Epithelial cell of proximal tubule (primary cell): ENCODE data around the gene DENND5A. TPM values are rescaled to one million over a fixed set of nuclear protein-coding genes. Genes with fewer than 3 reads are reported as not detected.

Experiments used
- DNase-seq: peaks from one replicate; pipeline ENCODE4 v3.0.0-alpha.2; 2011; ENCODE audit warnings: low read depth
- H3K4me3 ChIP-seq: 2 replicates; pipeline ENCODE4 v1.5.1; 2011; ENCODE audit warnings: low read depth, mild to moderate bottlenecking, low read length
- CTCF ChIP-seq: conservative IDR thresholded peaks from 2 replicates; pipeline ENCODE4 v1.5.1; 2012; ENCODE audit warnings: low read depth, mild to moderate bottlenecking, low read length
- total RNA-seq: library from RNA; depleted of rRNA; stranded (reverse); fragments of >200 nt; gene quantifications from 2 replicates; pipeline ENCODE4 v1.2.3, GENCODE V29; 2015

Gene DENND5A
- total RNA-seq, 1 donor from 2014 or later = 75.0 TPM

GRCh38 chr11:9092072-9092471 is 173.1 kb downstream of the DENND5A start:
- TF ChIP-seq CTCF = no peak
- H3K4me3 ChIP-seq = no peak overlapping the region
- no peak for DNase-seq

GRCh38 chr11:9091044-9091922 is 173.9 kb downstream of the DENND5A start, which contains the start of gene SCUBE2:
Gene SCUBE2, minus strand, starts transcription at chr11:9091599. Its CDS starts 71 bp downstream, at chr11:9091528.
- no peak for TF ChIP-seq CTCF
- H3K4me3 ChIP-seq = peak within 1 kb of the TSS; percentile 39
- DNase-seq = no peak

GRCh38 chr11:9090488-9091043 is 174.6 kb downstream of the DENND5A start:
- no peak for TF ChIP-seq CTCF
- DNase-seq = no peak
- H3K4me3 ChIP-seq = peak overlapping the region; percentile 39

GRCh38 chr11:9089636-9090035 is 175.5 kb downstream of the DENND5A start:
- DNase-seq = no peak
- no peak for TF ChIP-seq CTCF
- H3K4me3 ChIP-seq = no peak overlapping the region

GRCh38 chr11:9089061-9089460 is 176.1 kb downstream of the DENND5A start:
- no peak for TF ChIP-seq CTCF
- no peak for DNase-seq
- no peak overlapping the region for H3K4me3 ChIP-seq

Other genes with a start within 250 kb of the DENND5A start
- 0.17 and 0.43 TPM in 2 replicates for gene SCUBE2, start 173.8 kb downstream of the DENND5A start, total RNA-seq
- gene TMEM41B, start 49.2 kb upstream of the DENND5A start, total RNA-seq = 36.8 and 38.0 TPM in 2 replicates
- gene IPO7, start 119.3 kb upstream of the DENND5A start, total RNA-seq = 57.5 and 60.6 TPM in 2 replicates
- 17.8 and 38.7 TPM in 2 replicates for gene ZNF143, start 195.7 kb upstream of the DENND5A start, total RNA-seq